HTR-8/SVneo (cell line): ENCODE results near the gene COX17.

Experiments
- DNase-seq: peaks from one replicate; pipeline ENCODE4 v3.0.0; 2011; ENCODE audit warnings: low spot score, mixed read lengths; ENCODE audit not compliant: insufficient read length
- FAIRE-seq: peaks from 2 replicates; lab custom pipeline; 2011; peaks lifted over from hg19 to GRCh38; lab: Jason Lieb, UNC

Gene COX17

GRCh38 chr3:119647843-119648575 lies 29.2 kb downstream of the COX17 start:
- FAIRE-seq (no peak), DNase-seq (no peak)

- no peak for FAIRE-seq
Measured at GRCh38 chr3:119647171-119647570, 30.0 kb downstream of the COX17 start.

GRCh38 chr3:119645813-119646212 lies 31.4 kb downstream of the COX17 start:
- FAIRE-seq (no peak), DNase-seq (no peak)

More at GRCh38 chr3:119647171-119647570, 30.0 kb downstream of the COX17 start:
- DNase-seq, result no peak

GRCh38 chr3:119644481-119644880 lies 32.7 kb downstream of the COX17 start:
- FAIRE-seq (no peak), DNase-seq (no peak)

- FAIRE-seq, result no peak
- peak; percentile 71 for DNase-seq
Measured at GRCh38 chr3:119643528-119643927, 33.7 kb downstream of the COX17 start.

- FAIRE-seq (peak; percentile 26), DNase-seq (no peak)
Measured at GRCh38 chr3:119642746-119643473, 34.3 kb downstream of the COX17 start.

- DNase-seq (no peak), FAIRE-seq (no peak)
Measured at GRCh38 chr3:119641416-119641815, 35.8 kb downstream of the COX17 start.

- no peak for DNase-seq
- no peak for FAIRE-seq
Measured at GRCh38 chr3:119639494-119640350, 37.5 kb downstream of the COX17 start.

GRCh38 chr3:119637679-119638477 lies 39.3 kb downstream of the COX17 start:
- peak; percentile 13 for FAIRE-seq
- DNase-seq, result peak; percentile 61

GRCh38 chr3:119636891-119637611 lies 40.2 kb downstream of the COX17 start:
- no peak for FAIRE-seq
- no peak for DNase-seq

GRCh38 chr3:119636249-119636648 lies 41.0 kb downstream of the COX17 start:
- FAIRE-seq, result no peak
- DNase-seq, result no peak

- FAIRE-seq, result no peak
- DNase-seq, result no peak
Measured at GRCh38 chr3:119635719-119636118, 41.5 kb downstream of the COX17 start.

- FAIRE-seq, result no peak
- no peak for DNase-seq
Measured at GRCh38 chr3:119632829-119633228, 44.4 kb downstream of the COX17 start.

GRCh38 chr3:119632216-119632615 lies 45.0 kb downstream of the COX17 start:
- no peak for FAIRE-seq

GRCh38 chr3:119631516-119631915 lies 45.7 kb downstream of the COX17 start:
- no peak for FAIRE-seq
- DNase-seq, result no peak

More at GRCh38 chr3:119632216-119632615, 45.0 kb downstream of the COX17 start:
- no peak for DNase-seq

- FAIRE-seq (no peak), DNase-seq (no peak)
Measured at GRCh38 chr3:119630880-119631329, 46.3 kb downstream of the COX17 start.

GRCh38 chr3:119630128-119630879 lies 46.9 kb downstream of the COX17 start:
- FAIRE-seq, result no peak
- DNase-seq, result no peak

- FAIRE-seq (no peak), DNase-seq (no peak)
Measured at GRCh38 chr3:119628816-119629445, 48.3 kb downstream of the COX17 start.
